Activated CD8-positive, alpha-beta memory T cell treated with anti-CD3 and anti-CD28 coated beads, Interleukin-2, amount 10 ng/mL, durations not matched to agents 7 days and 5 days (primary cell): ENCODE results near the gene TMTC2. TPM values are rescaled to one million over a fixed set of nuclear protein-coding genes. Genes with fewer than 3 reads are reported as not detected.
"Not testable (repeated sequence)": the region's sequence is repeated elsewhere in the genome, so short reads cannot be mapped to it uniquely, and the experiment has no call there.

ENCODE experiments used
- ATAC-seq: fragments of 150-1000 bp; cut with Tn5 transposase; one replicate; pipeline ENCODE4 v1.10.0; 2021; ENCODE audit warnings: moderate library complexity
- CTCF ChIA-PET: fragments of 350-600 bp; sonication (Branson Sonifier 250); formaldehyde crosslinking; loops from one replicate; lab custom pipeline; 2021; ENCODE audit warnings: antibody characterized with exemption; lab: Charles Lee
- DNase-seq: peaks from one replicate; pipeline ENCODE4 v3.0.0-alpha.2; 2020
- H3K27ac Mint-ChIP-seq: one replicate; pipeline ENCODE4 v1.8.0; 2021; ENCODE audit warnings: mild to moderate bottlenecking, mixed read lengths
- H3K27me3 Mint-ChIP-seq: one replicate; pipeline ENCODE4 v1.8.0; 2021; ENCODE audit warnings: mixed read lengths
- H3K36me3 Mint-ChIP-seq: one replicate; pipeline ENCODE4 v1.8.0; 2021; ENCODE audit warnings: mild to moderate bottlenecking, mixed read lengths
- H3K4me1 Mint-ChIP-seq: one replicate; pipeline ENCODE4 v1.8.0; 2021; ENCODE audit warnings: mixed read lengths
- H3K4me3 Mint-ChIP-seq: one replicate; pipeline ENCODE4 v1.8.0; 2021; ENCODE audit warnings: mild to moderate bottlenecking, moderate library complexity, mixed read lengths
- H3K9me3 Mint-ChIP-seq: one replicate; pipeline ENCODE4 v1.8.0; 2022; ENCODE audit warnings: low read depth, mixed read lengths
- total RNA-seq, 2 experiments: library from RNA; stranded (reverse); gene quantifications; one replicate each; pipeline ENCODE4 v1.2.3, GENCODE V29; 2021

The TMTC2 gene
- total RNA-seq, 2 experiments from 2014 or later, result 3.3 to 4.5 TPM

GRCh38 chr12:83084516-83085234, 398.0 kb downstream of the TMTC2 start:
- Mint-ChIP-seq H3K9me3 (no peaks in the 10 kb centered on the region), H3K27me3 (no peaks in the 10 kb centered on the region)
- CTCF ChIA-PET, result no interaction called here

GRCh38 chr12:83086023-83086422, 399.3 kb downstream of the TMTC2 start:
- CTCF ChIA-PET, result no interaction called here
- no peaks in the 10 kb centered on the region for H3K36me3 Mint-ChIP-seq
- H3K4me3 Mint-ChIP-seq, result no peak overlapping the region
- no peaks in the 10 kb centered on the region for H3K4me1 Mint-ChIP-seq
- H3K27me3 Mint-ChIP-seq, result no peaks in the 10 kb centered on the region
- DNase-seq (no peak), ATAC-seq (no peak)
- H3K9me3 Mint-ChIP-seq, result no peaks in the 10 kb centered on the region
- H3K27ac Mint-ChIP-seq, result no peak overlapping the region

More at GRCh38 chr12:83084516-83085234, 398.0 kb downstream of the TMTC2 start:
- H3K27ac Mint-ChIP-seq, result no peak overlapping the region
- no peak overlapping the region for H3K4me3 Mint-ChIP-seq
- DNase-seq (no peak), ATAC-seq (no peak)
- H3K36me3 Mint-ChIP-seq, result no peaks in the 10 kb centered on the region
- H3K4me1 Mint-ChIP-seq, result no peaks in the 10 kb centered on the region

GRCh38 chr12:83089575-83089974, 402.9 kb downstream of the TMTC2 start:
- no peak for ATAC-seq
- Mint-ChIP-seq H3K9me3 (no peaks in the 10 kb centered on the region), H3K36me3 (no peaks in the 10 kb centered on the region), H3K4me1 (no peaks in the 10 kb centered on the region), H3K27me3 (no peaks in the 10 kb centered on the region), H3K4me3 (no peak overlapping the region), H3K27ac (no peak overlapping the region)
- no peak for DNase-seq
- CTCF ChIA-PET, result no interaction called here

- DNase-seq, result no peak
- Mint-ChIP-seq H3K4me1 (no peaks in the 10 kb centered on the region), H3K9me3 (peaks cover 2% of the 10 kb centered on the region), H3K27ac (no peak overlapping the region), H3K36me3 (peaks cover 2% of the 10 kb centered on the region), H3K4me3 (no peak overlapping the region), H3K27me3 (no peaks in the 10 kb centered on the region)
- ATAC-seq, result no peak
- CTCF ChIA-PET, result no interaction called here
These were observed 405.4 kb downstream of the TMTC2 start for GRCh38 chr12:83092129-83092528.

- Mint-ChIP-seq H3K4me3 (no peak overlapping the region), H3K36me3 (peaks cover 2% of the 10 kb centered on the region), H3K9me3 (peaks cover 2% of the 10 kb centered on the region), H3K27ac (no peak overlapping the region), H3K4me1 (no peaks in the 10 kb centered on the region), H3K27me3 (no peaks in the 10 kb centered on the region)
- no peak for DNase-seq
- CTCF ChIA-PET, result no interaction called here
- ATAC-seq, result no peak
These were observed 405.9 kb downstream of the TMTC2 start for GRCh38 chr12:83092606-83093005.

GRCh38 chr12:83093426-83093825, 406.7 kb downstream of the TMTC2 start:
- no peak for ATAC-seq
- peaks cover 2% of the 10 kb centered on the region for H3K9me3 Mint-ChIP-seq

GRCh38 chr12:83097643-83098342, 411.1 kb downstream of the TMTC2 start:
- ATAC-seq, result no peak
- Mint-ChIP-seq H3K9me3 (peaks cover 2% of the 10 kb centered on the region), H3K4me1 (no peaks in the 10 kb centered on the region), H3K36me3 (peaks cover 2% of the 10 kb centered on the region), H3K27ac (no peak overlapping the region), H3K27me3 (no peaks in the 10 kb centered on the region), H3K4me3 (no peak overlapping the region)
- CTCF ChIA-PET, result no interaction called here
- DNase-seq, result no peak

More at GRCh38 chr12:83093426-83093825, 406.7 kb downstream of the TMTC2 start:
- CTCF ChIA-PET, result no interaction called here
- no peak for DNase-seq
- Mint-ChIP-seq H3K4me1 (no peaks in the 10 kb centered on the region), H3K36me3 (peaks cover 2% of the 10 kb centered on the region), H3K27ac (no peak overlapping the region), H3K4me3 (no peak overlapping the region), H3K27me3 (no peaks in the 10 kb centered on the region)

GRCh38 chr12:83099436-83099835, 412.7 kb downstream of the TMTC2 start:
- ATAC-seq, result no peak
- Mint-ChIP-seq H3K27ac (no peak overlapping the region), H3K4me3 (no peak overlapping the region), H3K27me3 (no peaks in the 10 kb centered on the region), H3K4me1 (no peaks in the 10 kb centered on the region), H3K9me3 (peaks cover 2% of the 10 kb centered on the region), H3K36me3 (peaks cover 2% of the 10 kb centered on the region)
- CTCF ChIA-PET, result no interaction called here
- DNase-seq, result no peak

GRCh38 chr12:83102499-83102898, 415.8 kb downstream of the TMTC2 start:
- no peaks in the 10 kb centered on the region for H3K36me3 Mint-ChIP-seq
- DNase-seq (no peak), ATAC-seq (no peak)
- no peak overlapping the region for H3K4me3 Mint-ChIP-seq
- CTCF ChIA-PET, result no interaction called here
- H3K27ac Mint-ChIP-seq, result no peak overlapping the region
- no peaks in the 10 kb centered on the region for H3K4me1 Mint-ChIP-seq
- no peaks in the 10 kb centered on the region for H3K9me3 Mint-ChIP-seq
- H3K27me3 Mint-ChIP-seq, result no peaks in the 10 kb centered on the region

GRCh38 chr12:83106873-83107272, 420.2 kb downstream of the TMTC2 start:
- H3K4me3 Mint-ChIP-seq, result no peak overlapping the region

GRCh38 chr12:83110424-83110823, 423.7 kb downstream of the TMTC2 start:
- Mint-ChIP-seq H3K4me1 (no peaks in the 10 kb centered on the region), H3K27ac (no peak overlapping the region), H3K4me3 (no peak overlapping the region), H3K27me3 (no peaks in the 10 kb centered on the region), H3K36me3 (no peaks in the 10 kb centered on the region), H3K9me3 (no peaks in the 10 kb centered on the region)
- no peak for ATAC-seq
- no peak for DNase-seq
- CTCF ChIA-PET, result no interaction called here

More at GRCh38 chr12:83106873-83107272, 420.2 kb downstream of the TMTC2 start:
- H3K27me3 Mint-ChIP-seq, result no peaks in the 10 kb centered on the region
- no peak overlapping the region for H3K27ac Mint-ChIP-seq
- no peaks in the 10 kb centered on the region for H3K4me1 Mint-ChIP-seq
- DNase-seq, result no peak
- CTCF ChIA-PET, result no interaction called here
- ATAC-seq, result no peak
- H3K36me3 Mint-ChIP-seq, result no peaks in the 10 kb centered on the region
- no peaks in the 10 kb centered on the region for H3K9me3 Mint-ChIP-seq

GRCh38 chr12:83113945-83114344, 427.2 kb downstream of the TMTC2 start:
- DNase-seq (no peak), ATAC-seq (no peak)
- no peak overlapping the region for H3K4me3 Mint-ChIP-seq
- no peaks in the 10 kb centered on the region for H3K27me3 Mint-ChIP-seq
- H3K27ac Mint-ChIP-seq, result no peak overlapping the region
- H3K9me3 Mint-ChIP-seq, result peaks cover under 1% of the 10 kb centered on the region
- CTCF ChIA-PET, result no interaction called here
- H3K36me3 Mint-ChIP-seq, result no peaks in the 10 kb centered on the region
- H3K4me1 Mint-ChIP-seq, result no peaks in the 10 kb centered on the region

GRCh38 chr12:83114966-83115365, 428.3 kb downstream of the TMTC2 start:
- Mint-ChIP-seq H3K4me1 (no peaks in the 10 kb centered on the region), H3K4me3 (no peak overlapping the region), H3K27me3 (no peaks in the 10 kb centered on the region), H3K36me3 (no peaks in the 10 kb centered on the region), H3K27ac (no peak overlapping the region), H3K9me3 (peaks cover 3% of the 10 kb centered on the region)
- no peak for ATAC-seq
- CTCF ChIA-PET, result no interaction called here
- DNase-seq, result no peak

GRCh38 chr12:83117926-83118325, 431.2 kb downstream of the TMTC2 start:
- H3K4me3 Mint-ChIP-seq, CTCF ChIA-PET, H3K27me3 Mint-ChIP-seq, DNase-seq, H3K4me1 Mint-ChIP-seq, H3K27ac Mint-ChIP-seq, H3K9me3 Mint-ChIP-seq, H3K36me3 Mint-ChIP-seq, ATAC-seq: not testable (repeated sequence)
